IMR-90 (cell line): ENCODE data around the gene HPS4. TPM values are rescaled to one million over a fixed set of nuclear protein-coding genes. Genes with fewer than 3 reads are reported as not detected.

Experiments
- ATAC-seq: fragments of 200-7000 bp; cut with Tn5 transposase; 2 replicates; pipeline ENCODE4 v1.9.1; 2020; ENCODE audit warnings: low read depth, mild to moderate bottlenecking, moderate library complexity
- BruUV-seq: library from RNA; stranded (reverse); fragments of 400-500 nt; replicated peaks from 2 replicates; lab custom pipeline; 2021; lab: Mats Ljungman, UMichigan
- CTCF ChIA-PET: fragments of 300-600 bp; formaldehyde crosslinking; extraction: SDS; loops from one replicate; lab custom pipeline; 2021; ENCODE audit warnings: antibody characterized with exemption; lab: Yijun Ruan, JAX
- POLR2A ChIA-PET: fragments of 300-600 bp; sonication (Branson Sonifier 250); formaldehyde crosslinking; loops from one replicate; lab custom pipeline; 2022; ENCODE audit warnings: antibody characterized with exemption; ENCODE audit not compliant: unreplicated experiment; lab: Charles Lee
- DNase-seq: peaks from one replicate; pipeline ENCODE4 v3.0.0; 2013
- H2AFZ ChIP-seq: replicated peaks from 2 replicates; pipeline ENCODE3; 2013; ENCODE audit warnings: low read length, mild to moderate bottlenecking; ENCODE audit not compliant: poor library complexity
- H2AK5ac ChIP-seq: 2 replicates; pipeline ENCODE4 v1.6.1; 2013; ENCODE audit warnings: low read depth, low read length, inconsistent platforms
- H2AK9ac ChIP-seq: replicated peaks from 2 replicates; pipeline ENCODE3; 2013; ENCODE audit warnings: mild to moderate bottlenecking, low read depth, low read length, moderate library complexity; ENCODE audit not compliant: poor library complexity
- H2BK120ac ChIP-seq: 2 replicates; pipeline ENCODE4 v1.6.1; 2013; ENCODE audit warnings: low read depth, low read length, inconsistent platforms
- H2BK15ac ChIP-seq: 3 replicates; pipeline ENCODE4 v1.6.1; 2013; ENCODE audit warnings: low read depth, low read length, inconsistent platforms
- H2BK20ac ChIP-seq: 2 replicates; pipeline ENCODE4 v1.6.1; 2013; ENCODE audit warnings: low read depth, mild to moderate bottlenecking, inconsistent platforms, low read length, moderate library complexity
- H2BK5ac ChIP-seq: 2 replicates; pipeline ENCODE4 v1.6.1; 2013; ENCODE audit warnings: mild to moderate bottlenecking, low read depth, low read length, inconsistent platforms; ENCODE audit not compliant: poor library complexity, severe bottlenecking
- H3K14ac ChIP-seq: replicated peaks from 2 replicates; pipeline ENCODE4 v1.6.1; 2013; ENCODE audit warnings: low read depth, low read length, inconsistent platforms
- H3K18ac ChIP-seq: 2 replicates; pipeline ENCODE4 v1.6.1; 2013; ENCODE audit warnings: low read depth, low read length, control low read depth
- H3K23ac ChIP-seq: 2 replicates; pipeline ENCODE4 v1.6.1; 2013; ENCODE audit warnings: low read depth, low read length, inconsistent platforms
- H3K27ac ChIP-seq: 2 replicates; pipeline ENCODE4 v1.5.1; 2013; ENCODE audit warnings: mild to moderate bottlenecking, control low read depth, low read length; ENCODE audit not compliant: insufficient read depth
- H3K27me3 ChIP-seq: 2 replicates; pipeline ENCODE4 v1.6.1; 2013; ENCODE audit warnings: low read length; ENCODE audit not compliant: control insufficient read depth, insufficient read depth
- H3K36me3 ChIP-seq: 2 replicates; pipeline ENCODE4 v1.6.1; 2013; ENCODE audit warnings: low read length, mixed read lengths; ENCODE audit not compliant: control insufficient read depth, insufficient read depth
- H3K4ac ChIP-seq: 2 replicates; pipeline ENCODE4 v1.6.1; 2013; ENCODE audit warnings: low read depth, low read length, inconsistent platforms
- H3K4me1 ChIP-seq: 2 replicates; pipeline ENCODE4 v1.6.1; 2013; ENCODE audit warnings: low read length, mixed read lengths; ENCODE audit not compliant: control insufficient read depth, insufficient read depth
- H3K4me2 ChIP-seq: 2 replicates; pipeline ENCODE4 v1.6.1; 2013; ENCODE audit warnings: low read depth, mild to moderate bottlenecking, control low read depth, low read length, moderate library complexity
- H3K4me3 ChIP-seq: 2 replicates; pipeline ENCODE4 v1.5.1; 2013; ENCODE audit warnings: low read depth, mild to moderate bottlenecking, control low read depth, low read length, moderate library complexity; ENCODE audit not compliant: insufficient read depth
- H3K56ac ChIP-seq: 2 replicates; pipeline ENCODE4 v1.6.1; 2013; ENCODE audit warnings: low read length, inconsistent platforms; ENCODE audit not compliant: insufficient read depth; ENCODE audit errors: extremely low read depth
- H3K79me1 ChIP-seq, 2 experiments: 2 replicates each; pipeline ENCODE4 v1.6.1; 2013; ENCODE audit warnings: low read length in 2 of 2, inconsistent platforms in 1 of 2, low read depth in 1 of 2
- H3K9ac ChIP-seq: 2 replicates; pipeline ENCODE4 v1.6.1; 2013; ENCODE audit warnings: low read depth, low read length, control low read depth
- H3K9me1 ChIP-seq: 2 replicates; pipeline ENCODE4 v1.6.1; 2013; ENCODE audit warnings: low read length, inconsistent platforms; ENCODE audit not compliant: insufficient read depth
- H3K9me3 ChIP-seq: 2 replicates; pipeline ENCODE4 v1.6.1; 2013; ENCODE audit warnings: low read length; ENCODE audit not compliant: control insufficient read depth, insufficient read depth
- H4K20me1 ChIP-seq: 2 replicates; pipeline ENCODE4 v1.6.1; 2013; ENCODE audit warnings: low read length, inconsistent platforms; ENCODE audit not compliant: insufficient read depth
- H4K5ac ChIP-seq: 2 replicates; pipeline ENCODE4 v1.6.1; 2013; ENCODE audit warnings: mild to moderate bottlenecking, low read depth, low read length, control low read depth
- H4K8ac ChIP-seq, 2 experiments: 2 replicates each; pipeline ENCODE4 v1.6.1; 2013; ENCODE audit warnings: low read depth in 2 of 2, low read length in 2 of 2, control low read depth in 1 of 2, inconsistent platforms in 1 of 2
- H4K91ac ChIP-seq: 2 replicates; pipeline ENCODE4 v1.6.1; 2013; ENCODE audit warnings: low read depth, low read length, inconsistent platforms; ENCODE audit not compliant: insufficient read depth
- CEBPB ChIP-seq: IDR thresholded peaks from 2 replicates; pipeline ENCODE4 v1.6.1; 2012; ENCODE audit warnings: low read depth, low read length, improper control_type of control experiment
- SMC3 ChIP-seq: fragments of 150-350 bp; IDR thresholded peaks from 2 replicates; pipeline ENCODE4 v1.6.1; 2016; ENCODE audit warnings: low read depth, mild to moderate bottlenecking, antibody characterized with exemption, low read length, moderate library complexity
- WGBS, 2 experiments: methylation state at CpG; one replicate each; pipeline versions ENCODE4 v1.1.5 to v1.1.7; 2013; ENCODE audit warnings: missing lambda C conversion rate in 2 of 2; ENCODE audit not compliant: insufficient read length in 1 of 2; ENCODE audit errors: extremely low coverage in 2 of 2; 5-methylcytosine and 5-hydroxymethylcytosine counted together
- dilution Hi-C: fragments of 300-500 bp; cut with HindIII; formaldehyde crosslinking; loops from one replicate; pipeline ENCODE4 v1.14.3; 2018; ENCODE audit warnings: low sequenced_read_pairs; ENCODE audit not compliant: unreplicated experiment
- in situ Hi-C: fragments of 300-500 bp; cut with MboI; formaldehyde crosslinking; loops from 3 replicates; pipeline ENCODE4 v1.14.3; 2019; ENCODE audit warnings: low sequenced_read_pairs, inconsistent platforms, mixed read lengths
- intact Hi-C: fragments of 100-400 bp; cut with micrococcal nuclease; formaldehyde crosslinking; loops from 2 replicates; pipeline ENCODE4 v1.10.0; 2022
- polyA plus RNA-seq, 3 experiments: library from polyadenylated mRNA; depleted of rRNA; stranded (reverse); fragments of >200 nt; gene quantifications; 2 replicates each; pipeline ENCODE4 v1.2.3, GENCODE V29; 2012; ENCODE audit warnings: low replicate concordance in 1 of 3
- total RNA-seq: library from RNA; depleted of rRNA; stranded (reverse); fragments of >200 nt; gene quantifications from 2 replicates; pipeline ENCODE4 v1.2.3, GENCODE V29; 2012

Gene HPS4
- total and polyA plus RNA-seq, 2 of the 4 experiments (the other 2 are of a cell fraction) = 15.8 to 19.0 TPM

- no peak overlapping the region for H2BK120ac ChIP-seq
- no peak overlapping the region for H4K8ac ChIP-seq
- H3K18ac ChIP-seq = no peak overlapping the region
- H3K4me2 ChIP-seq = no peak overlapping the region
- no peak overlapping the region for H3K4me3 ChIP-seq
- ChIA-PET POLR2A (no interaction called here), CTCF (no interaction called here)
- no peak overlapping the region for H3K4ac ChIP-seq
- H3K56ac ChIP-seq = no peak overlapping the region
- H4K20me1 ChIP-seq = no peaks in the 10 kb centered on the region
- no peak overlapping the region for H3K14ac ChIP-seq
- no peak overlapping the region for H2BK15ac ChIP-seq
- peaks cover 2% of the 10 kb centered on the region for H3K4me1 ChIP-seq
- H3K27me3 ChIP-seq = no peaks in the 10 kb centered on the region
- H3K27ac ChIP-seq = no peak overlapping the region
- H3K9ac ChIP-seq = no peak overlapping the region
- H3K36me3 ChIP-seq = no peaks in the 10 kb centered on the region
- WGBS, 2 experiments = no CpG with 5 or more reads among the region's 5 CpGs
- H3K9me3 ChIP-seq = no peaks in the 10 kb centered on the region
- H2BK20ac ChIP-seq = no peak overlapping the region
- H2BK5ac ChIP-seq = no peak overlapping the region
- no peak for ATAC-seq
- H2AK9ac ChIP-seq = no peak overlapping the region
- in situ Hi-C loops (no loop called here), intact Hi-C loops (no loop called here), dilution Hi-C loops (no loop called here)
- DNase-seq = no peak
- H3K9me1 ChIP-seq = no peaks in the 10 kb centered on the region; the same call in 1 of the 2 replicates
- H3K79me1 ChIP-seq = peaks cover 17% of the 10 kb centered on the region in 2 experiments
- no TSS peak for BruUV-seq
- TF ChIP-seq CEBPB (peak; percentile 92), SMC3 (no peak)
- H4K5ac ChIP-seq = no peak overlapping the region
- H3K23ac ChIP-seq = no peak overlapping the region
- no peak overlapping the region for H2AK5ac ChIP-seq
- no peak overlapping the region for H4K91ac ChIP-seq
- H2AFZ ChIP-seq = no peak overlapping the region
These were observed 33.8 kb upstream of the HPS4 start for GRCh38 chr22:26517429-26517828.
